GM12878 (cell line): Measurements from ENCODE around the gene PCDHA7.

Experiments
- EP300 ChIP-seq, 2 experiments: fragments of 150-350 bp in 1 of 2; IDR thresholded peaks; 2 replicates each; pipeline ENCODE4 v1.6.1; 2011 to 2012; ENCODE audit warnings: low read depth in 2 of 2, low read length in 2 of 2, borderline replicate concordance in 1 of 2, improper control_type of control experiment in 1 of 2, inconsistent platforms in 1 of 2; ENCODE audit not compliant: control insufficient read depth in 1 of 2
- JUND ChIP-seq: IDR thresholded peaks from 2 replicates; pipeline ENCODE4 v1.6.1; 2012; ENCODE audit warnings: low read depth, mild to moderate bottlenecking, low read length, improper control_type of control experiment, moderate library complexity
- MTA3 ChIP-seq: IDR thresholded peaks from 2 replicates; pipeline ENCODE4 v1.6.1; 2012; ENCODE audit warnings: low read length, inconsistent platforms, borderline replicate concordance
- POU2F2 ChIP-seq: IDR thresholded peaks from 3 replicates; pipeline ENCODE4 v1.6.1; 2011; ENCODE audit warnings: low read depth, mild to moderate bottlenecking, low read length, borderline replicate concordance
- TBL1XR1 ChIP-seq: IDR thresholded peaks from 2 replicates; pipeline ENCODE4 v1.6.1; 2012; ENCODE audit warnings: low read depth, low read length, improper control_type of control experiment
- TF ChIP-seq, protein P1 (sequence below), 3 experiments: IDR thresholded peaks in 2 of 3; conservative IDR thresholded peaks in 1 of 3; 2 replicates each; pipeline ENCODE4 v1.5.1; 2011; ENCODE audit warnings: low read depth in 3 of 3, low read length in 3 of 3, mild to moderate bottlenecking in 3 of 3, control low read depth in 2 of 3, moderate library complexity in 2 of 3, inconsistent platforms in 1 of 3, mixed read lengths in 1 of 3; ENCODE audit not compliant: control insufficient read depth in 2 of 3, insufficient read depth in 1 of 3; ENCODE audit errors: extremely low read depth in 1 of 3

DNA sequence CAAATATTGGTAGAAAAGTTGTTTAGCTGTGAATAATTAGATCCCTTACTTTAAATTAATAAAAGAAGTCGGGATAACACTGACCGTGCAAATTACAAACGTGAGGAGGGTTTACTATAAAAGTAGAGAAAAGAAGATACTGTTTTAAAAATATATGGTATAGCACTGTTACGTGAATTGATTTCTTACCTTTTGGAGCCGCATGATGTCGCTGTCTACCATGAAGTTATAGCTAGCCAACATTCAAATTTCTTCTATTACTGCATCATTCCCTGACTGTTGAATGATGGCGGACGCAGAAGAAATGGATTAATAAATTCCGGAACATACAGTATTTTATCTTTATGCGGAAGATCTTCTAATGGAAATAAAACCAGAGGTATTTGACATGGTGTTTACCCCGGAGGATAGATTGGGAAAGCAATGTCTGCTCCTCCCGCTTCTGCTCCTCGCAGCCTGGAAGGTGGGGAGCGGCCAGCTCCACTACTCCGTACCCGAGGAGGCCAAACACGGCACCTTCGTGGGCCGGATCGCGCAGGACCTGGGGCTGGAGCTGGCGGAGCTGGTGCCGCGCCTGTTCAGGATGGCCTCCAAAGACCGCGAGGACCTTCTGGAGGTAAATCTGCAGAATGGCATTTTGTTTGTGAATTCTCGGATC is 6.2 kb upstream of the PCDHA7 start, which contains the start of gene PCDHA6:
- TF ChIP-seq MTA3 = no peak
- TF ChIP-seq EP300 (IDR thresholded peaks at IDR 0.05; ENCODE audit: borderline replicate concordance in 1 of 2, control insufficient read depth in 1 of 2, low read depth in 2 of 2, low read length in 2 of 2) = no peak
- no peak for TF ChIP-seq POU2F2
- no peak for TF ChIP-seq JUND
- TF ChIP-seq TBL1XR1 = no peak
- TF ChIP-seq, protein P1, sequence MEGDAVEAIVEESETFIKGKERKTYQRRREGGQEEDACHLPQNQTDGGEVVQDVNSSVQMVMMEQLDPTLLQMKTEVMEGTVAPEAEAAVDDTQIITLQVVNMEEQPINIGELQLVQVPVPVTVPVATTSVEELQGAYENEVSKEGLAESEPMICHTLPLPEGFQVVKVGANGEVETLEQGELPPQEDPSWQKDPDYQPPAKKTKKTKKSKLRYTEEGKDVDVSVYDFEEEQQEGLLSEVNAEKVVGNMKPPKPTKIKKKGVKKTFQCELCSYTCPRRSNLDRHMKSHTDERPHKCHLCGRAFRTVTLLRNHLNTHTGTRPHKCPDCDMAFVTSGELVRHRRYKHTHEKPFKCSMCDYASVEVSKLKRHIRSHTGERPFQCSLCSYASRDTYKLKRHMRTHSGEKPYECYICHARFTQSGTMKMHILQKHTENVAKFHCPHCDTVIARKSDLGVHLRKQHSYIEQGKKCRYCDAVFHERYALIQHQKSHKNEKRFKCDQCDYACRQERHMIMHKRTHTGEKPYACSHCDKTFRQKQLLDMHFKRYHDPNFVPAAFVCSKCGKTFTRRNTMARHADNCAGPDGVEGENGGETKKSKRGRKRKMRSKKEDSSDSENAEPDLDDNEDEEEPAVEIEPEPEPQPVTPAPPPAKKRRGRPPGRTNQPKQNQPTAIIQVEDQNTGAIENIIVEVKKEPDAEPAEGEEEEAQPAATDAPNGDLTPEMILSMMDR (IDR thresholded peaks at IDR 0.05 in 2 of 3, conservative IDR thresholded peaks at IDR 0.05 in 1 of 3; ENCODE audit: control insufficient read depth in 2 of 3, extremely low read depth in 1 of 3, insufficient read depth in 1 of 3, low read depth in 3 of 3, low read length in 3 of 3) = no peak; a peak in 1 of 6 replicates
